Non-pigmented ciliary epithelial cell (primary cell): ENCODE data around the gene APOO.

Source experiments
- DNase-seq: peaks from one replicate; pipeline ENCODE4 v3.0.0-alpha.2; 2010; ENCODE audit warnings: low read depth

APOO gene

GRCh38 chrX:23907498-23908218 is at the start of gene APOO, which contains the start of gene CXorf58:
Gene APOO, minus strand, starts transcription at chrX:23907938. Its CDS starts 236 bp downstream, at chrX:23907702.
Gene CXorf58, plus strand, starts transcription at chrX:23908006. Its CDS starts 2,297 bp downstream, at chrX:23910303.
- DNase-seq, result no peak

GRCh38 chrX:23954396-23954795 is 46.7 kb upstream of the APOO start:
- DNase-seq, result no peak

DNA sequence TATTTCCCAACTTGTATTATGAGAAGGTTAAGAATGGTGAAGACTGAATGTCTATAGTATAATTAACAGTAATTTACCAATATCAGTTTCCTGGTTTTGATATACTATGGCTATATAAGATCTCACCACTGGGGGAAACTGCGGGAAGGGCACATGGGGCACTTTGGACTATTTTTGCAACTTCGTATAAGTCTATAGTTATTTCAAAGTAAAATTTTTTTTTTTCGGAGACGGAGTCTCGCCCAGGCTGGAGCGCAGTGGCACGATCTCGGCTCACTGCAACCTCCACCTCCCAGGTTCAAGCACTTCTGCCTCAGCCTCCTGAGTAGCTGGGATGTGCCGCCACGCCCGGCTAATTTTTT is 46.2 kb upstream of the APOO start:
- no peak for DNase-seq

DNA sequence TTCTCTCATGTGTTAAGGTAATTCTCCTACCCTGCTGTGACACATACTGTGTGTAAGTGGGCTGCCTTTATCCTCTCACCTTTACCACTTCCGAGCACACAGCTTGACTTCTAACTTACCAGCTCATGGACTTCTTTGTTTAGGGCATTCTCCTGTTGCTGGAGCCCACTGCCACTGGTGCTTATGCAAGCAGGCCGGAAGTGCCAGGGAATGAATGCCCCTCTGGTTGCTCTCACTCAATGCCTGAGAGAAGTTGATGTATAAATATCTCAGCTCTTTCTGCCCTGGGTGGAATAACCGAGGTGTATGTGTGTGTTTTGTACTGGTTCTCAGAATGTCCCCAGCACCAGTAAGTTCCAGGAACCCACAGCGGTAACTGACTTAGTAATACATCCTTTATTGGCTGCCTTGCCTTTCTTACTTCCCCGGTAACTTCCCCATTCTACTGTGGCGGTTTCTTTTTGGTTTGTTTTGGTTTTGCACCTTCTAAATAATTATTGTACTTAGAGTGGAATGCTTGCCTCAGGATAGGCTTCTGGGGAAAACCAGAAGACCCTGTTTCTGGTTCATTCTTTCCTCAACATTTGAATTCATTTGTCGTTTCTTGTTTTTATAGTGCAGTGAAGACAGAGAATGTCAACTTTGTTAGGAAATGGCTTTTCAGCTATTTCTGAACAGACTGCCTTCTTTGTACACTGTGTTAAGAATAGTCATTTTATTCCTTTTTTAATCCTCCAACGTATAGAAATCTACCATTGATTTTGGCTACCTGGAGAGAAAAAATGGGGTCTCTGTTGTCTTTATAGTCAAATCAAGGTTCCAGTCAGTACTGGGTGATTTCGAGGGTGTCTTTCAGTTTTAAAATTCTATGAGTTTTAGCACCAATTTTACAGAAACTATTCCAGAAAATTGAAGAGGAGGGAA is 45.5 kb upstream of the APOO start:
- no peak for DNase-seq

GRCh38 chrX:23952391-23952790 is 44.7 kb upstream of the APOO start:
- no peak for DNase-seq

- DNase-seq, result no peak
Measured at GRCh38 chrX:23945206-23945605, 37.5 kb upstream of the APOO start.

- DNase-seq, result no peak
Measured at GRCh38 chrX:23944234-23944633, 36.5 kb upstream of the APOO start.

- no peak for DNase-seq
Measured at GRCh38 chrX:23939203-23939602, 31.5 kb upstream of the APOO start.

GRCh38 chrX:23938690-23939089 is 31.0 kb upstream of the APOO start:
- no peak for DNase-seq

- no peak for DNase-seq
Measured at GRCh38 chrX:23937100-23937499, 29.4 kb upstream of the APOO start.

- no peak for DNase-seq
Measured at GRCh38 chrX:23936180-23936579, 28.4 kb upstream of the APOO start.

DNA sequence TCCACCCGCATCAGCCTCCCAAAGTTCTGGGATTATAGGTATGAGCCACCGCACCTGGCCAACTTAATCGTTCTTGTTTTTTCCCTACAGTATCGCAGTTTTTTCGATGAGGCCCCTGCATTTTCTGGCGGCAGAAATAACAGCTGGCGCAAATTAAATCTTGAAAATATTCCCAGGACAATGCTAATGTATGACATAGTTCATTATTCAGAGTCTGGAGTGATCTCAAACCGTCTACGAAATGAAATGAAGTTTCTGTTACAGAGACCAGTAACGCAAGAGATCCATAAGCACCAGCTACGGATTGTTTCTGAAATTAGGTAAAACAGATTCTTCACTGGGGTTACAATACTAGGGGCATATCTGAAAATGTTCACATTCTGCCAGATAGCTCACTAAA is 27.4 kb upstream of the APOO start:
- DNase-seq, result no peak

- DNase-seq, result no peak
Measured at GRCh38 chrX:23932046-23932445, 24.3 kb upstream of the APOO start.

DNA sequence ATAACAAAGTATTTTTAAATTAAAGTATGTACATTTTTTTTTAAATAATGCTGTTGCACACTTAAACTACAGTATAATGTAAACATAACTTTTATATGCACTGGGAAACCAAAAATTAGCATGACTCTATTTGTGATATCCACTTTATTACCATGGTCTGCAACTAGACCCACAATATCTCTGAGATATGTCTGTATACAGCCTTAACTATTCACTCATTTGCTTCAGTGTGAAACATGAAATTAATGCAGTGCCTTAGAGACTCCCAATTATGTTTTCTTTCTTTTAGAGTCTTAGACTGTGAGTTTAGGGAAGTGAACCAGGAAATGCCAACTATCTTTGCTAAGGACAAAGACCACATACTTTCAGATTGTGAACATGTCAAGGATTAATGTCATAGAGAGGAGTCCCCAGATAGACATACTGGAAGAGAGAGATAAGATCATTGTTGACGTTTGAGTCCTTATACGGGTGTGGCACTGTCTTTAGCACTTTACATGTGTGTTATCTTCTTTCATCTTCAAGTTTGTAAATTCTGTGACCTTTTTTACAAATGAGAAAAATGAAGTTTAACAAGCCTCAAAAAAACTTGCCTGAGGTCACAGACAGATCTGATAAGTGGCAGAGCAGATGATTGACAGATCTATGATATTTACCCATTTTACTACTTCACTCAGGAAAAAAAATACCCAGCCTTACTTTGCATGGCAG is 23.3 kb upstream of the APOO start:
- no peak for DNase-seq

- no peak for DNase-seq
Measured at GRCh38 chrX:23926015-23926414, 18.3 kb upstream of the APOO start.

- DNase-seq, result no peak
Measured at GRCh38 chrX:23919706-23920320, 12.1 kb upstream of the APOO start.

- no peak for DNase-seq
Measured at GRCh38 chrX:23919148-23919547, 11.4 kb upstream of the APOO start.

DNA sequence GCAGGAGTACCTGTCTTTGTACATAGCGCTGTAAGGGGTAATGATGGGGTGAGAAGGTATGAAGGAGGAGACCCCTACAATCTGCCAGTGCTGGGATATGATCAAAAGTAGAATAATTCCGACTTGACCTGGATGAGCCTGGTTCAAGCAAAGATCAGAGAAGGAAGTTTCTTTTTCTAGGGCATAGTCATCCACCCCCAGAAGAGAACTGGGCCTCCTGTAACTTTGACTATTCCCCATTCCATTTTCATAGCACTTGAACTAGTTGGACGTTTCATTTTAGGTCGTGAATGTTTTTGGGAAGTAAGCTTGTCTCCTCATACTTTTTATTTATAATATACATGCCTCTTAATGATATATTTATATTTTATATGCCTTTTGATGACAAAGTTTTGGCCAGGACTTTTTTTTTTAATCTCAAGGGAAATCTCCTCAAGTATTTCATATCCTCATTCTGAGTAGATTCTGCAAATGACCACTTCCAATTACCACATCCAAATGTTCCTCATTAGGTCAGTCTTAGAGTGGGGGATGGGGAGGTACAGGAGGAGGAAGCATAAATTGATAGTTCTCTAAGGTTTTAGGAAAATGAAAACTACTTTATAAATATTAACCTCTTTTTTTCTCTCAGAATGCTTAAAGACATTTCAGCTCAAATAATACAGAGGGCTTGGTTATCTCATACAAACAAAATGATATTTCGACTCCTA is 3.5 kb upstream of the APOO start:
- DNase-seq, result no peak

DNA sequence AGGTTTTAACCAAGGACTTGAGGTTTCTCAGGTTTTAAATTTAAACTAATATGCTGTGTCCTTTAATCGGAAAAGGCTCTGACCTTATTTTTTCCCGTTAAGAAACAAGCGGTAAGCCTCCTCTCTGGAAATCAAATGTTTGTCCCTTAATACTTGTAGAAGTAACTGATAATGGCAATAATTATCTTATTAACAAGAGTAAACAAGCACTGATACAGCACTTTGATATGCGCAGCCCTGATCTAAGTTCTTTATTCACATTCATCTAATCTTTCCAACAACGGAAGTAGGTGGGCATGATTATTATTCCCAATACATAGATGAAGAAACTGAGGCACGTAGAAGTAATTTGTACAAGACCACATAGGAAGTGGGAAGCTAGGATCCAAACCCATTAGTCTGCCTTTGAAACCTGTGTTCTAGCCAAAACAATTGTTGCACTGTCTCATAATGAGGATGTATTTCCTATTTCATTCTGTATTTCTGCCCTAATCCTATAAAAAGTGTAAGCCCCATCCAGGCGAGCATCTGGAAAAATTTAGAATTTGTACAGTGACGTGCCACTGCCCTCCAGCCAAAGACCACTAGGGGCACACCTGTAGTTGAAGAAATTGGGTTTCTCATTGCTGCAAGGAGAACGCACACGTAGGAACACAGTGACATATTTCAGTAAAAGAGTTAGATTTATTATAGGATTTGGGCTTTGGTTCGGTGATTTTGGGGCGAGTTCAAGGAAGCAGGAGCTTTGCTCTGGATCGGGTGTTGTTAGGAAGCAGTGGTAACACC is 674 bp upstream of the APOO start:
- no peak for DNase-seq

DNA sequence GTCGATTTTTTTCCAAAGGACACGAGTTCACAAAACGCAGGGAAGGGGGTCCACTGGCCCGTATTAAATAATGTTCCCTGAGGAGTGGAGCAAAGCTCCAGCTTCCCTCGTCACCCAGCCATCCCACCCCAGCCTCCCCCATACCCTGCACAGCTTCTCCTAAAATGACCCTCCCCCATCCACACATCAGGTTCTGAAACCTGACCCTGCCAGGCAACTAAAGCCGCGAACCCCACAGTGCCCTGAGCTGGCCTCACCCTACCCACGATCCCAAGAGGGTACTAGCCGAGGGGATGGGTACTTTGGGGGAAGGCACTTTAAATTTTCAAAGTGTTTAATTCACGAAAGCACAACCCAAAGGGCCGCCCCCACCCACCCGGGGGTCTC is 634 bp downstream of the APOO start:
- no peak for DNase-seq

DNA sequence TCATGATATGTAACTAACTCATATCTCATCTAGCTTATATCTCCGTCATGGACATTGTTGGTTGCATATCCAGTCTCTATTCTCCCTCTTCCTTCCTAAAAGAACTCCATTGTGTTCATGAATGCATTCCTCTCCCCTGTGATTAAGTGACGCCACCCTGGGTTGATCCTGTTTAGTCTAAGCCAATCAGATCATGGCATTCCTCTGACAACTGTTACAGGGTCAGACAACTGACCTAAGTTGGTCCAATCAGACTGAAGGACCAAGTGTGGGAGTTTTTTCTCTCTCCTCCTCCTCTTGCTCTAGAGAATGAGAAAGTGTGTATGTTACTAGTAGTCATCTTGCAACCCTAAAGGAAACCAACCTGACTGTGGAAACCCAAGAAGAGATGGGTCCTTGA is 3.6 kb downstream of the APOO start:
- no peak for DNase-seq
